Endothelial cell (in vitro differentiated cells): Measurements from ENCODE around the gene CCL27. TPM values are rescaled to one million over a fixed set of nuclear protein-coding genes. Genes with fewer than 3 reads are reported as not detected.
"Not testable (repeated sequence)": the region's sequence is repeated elsewhere in the genome, so short reads cannot be mapped to it uniquely, and the experiment has no call there.

Experiments used
- DNase-seq: peaks from one replicate; pipeline ENCODE4 v3.0.0; 2021; ENCODE audit warnings: low spot score
- H3K27ac Mint-ChIP-seq: one replicate; pipeline ENCODE4 v1.8.0; 2021; ENCODE audit warnings: mixed read lengths, inconsistent platforms; ENCODE audit not compliant: unreplicated experiment
- H3K27me3 Mint-ChIP-seq: one replicate; pipeline ENCODE4 v1.8.0; 2021; ENCODE audit warnings: mild to moderate bottlenecking, moderate library complexity, mixed read lengths, inconsistent platforms; ENCODE audit not compliant: unreplicated experiment
- H3K36me3 Mint-ChIP-seq: one replicate; pipeline ENCODE4 v1.8.0; 2021; ENCODE audit warnings: mild to moderate bottlenecking, low read depth, mixed read lengths, inconsistent platforms; ENCODE audit not compliant: unreplicated experiment
- H3K4me1 Mint-ChIP-seq: one replicate; pipeline ENCODE4 v1.8.0; 2021; ENCODE audit warnings: mild to moderate bottlenecking, mixed read lengths, inconsistent platforms; ENCODE audit not compliant: unreplicated experiment
- H3K4me3 Mint-ChIP-seq: one replicate; pipeline ENCODE4 v1.8.0; 2021; ENCODE audit warnings: mild to moderate bottlenecking, mixed read lengths, inconsistent platforms; ENCODE audit not compliant: unreplicated experiment
- H3K9me3 Mint-ChIP-seq: one replicate; pipeline ENCODE4 v1.8.0; 2021; ENCODE audit warnings: mixed read lengths, inconsistent platforms; ENCODE audit not compliant: unreplicated experiment
- total RNA-seq: library from RNA; stranded (reverse); fragmentation: NEBNext Ultra II Directional; extraction: Animal tissue kit (Norgen Biotek cat#: 25700); gene quantifications from one replicate; pipeline ENCODE4 v1.2.1, GENCODE V29; 2021; ENCODE audit not compliant: unreplicated experiment
- TF ChIP-seq, protein P1 (sequence below): fragments of 200-600 bp; sonication (generic); IDR thresholded peaks from one replicate; pipeline ENCODE4 v1.5.0; 2021; ENCODE audit warnings: antibody characterized with exemption; ENCODE audit not compliant: unreplicated experiment

The CCL27 gene
- total RNA-seq, 1 donor from 2014 or later = not detected

DNA sequence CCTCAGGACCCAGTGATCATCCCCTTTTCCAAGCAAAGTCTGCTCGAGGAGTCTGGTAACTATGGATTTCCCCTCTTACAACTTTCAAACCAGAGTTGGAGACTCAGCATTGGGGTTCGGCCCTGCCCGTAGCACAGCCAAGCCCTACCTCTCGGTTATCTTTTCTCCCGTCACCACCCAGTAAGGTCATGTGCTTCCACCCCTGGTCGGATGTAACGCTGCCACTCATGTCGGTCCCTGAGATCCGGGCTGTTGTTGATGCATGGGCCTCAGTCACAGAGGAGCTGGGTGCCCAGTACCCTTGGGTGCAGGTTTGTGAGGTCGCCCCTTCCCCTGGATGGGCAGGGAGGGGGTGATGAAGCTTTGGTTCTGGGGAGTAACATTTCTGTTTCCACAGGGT is 14.8 kb downstream of the CCL27 start:
- H3K4me3 Mint-ChIP-seq = peak overlapping the region; percentile 92
- TF ChIP-seq, protein P1, sequence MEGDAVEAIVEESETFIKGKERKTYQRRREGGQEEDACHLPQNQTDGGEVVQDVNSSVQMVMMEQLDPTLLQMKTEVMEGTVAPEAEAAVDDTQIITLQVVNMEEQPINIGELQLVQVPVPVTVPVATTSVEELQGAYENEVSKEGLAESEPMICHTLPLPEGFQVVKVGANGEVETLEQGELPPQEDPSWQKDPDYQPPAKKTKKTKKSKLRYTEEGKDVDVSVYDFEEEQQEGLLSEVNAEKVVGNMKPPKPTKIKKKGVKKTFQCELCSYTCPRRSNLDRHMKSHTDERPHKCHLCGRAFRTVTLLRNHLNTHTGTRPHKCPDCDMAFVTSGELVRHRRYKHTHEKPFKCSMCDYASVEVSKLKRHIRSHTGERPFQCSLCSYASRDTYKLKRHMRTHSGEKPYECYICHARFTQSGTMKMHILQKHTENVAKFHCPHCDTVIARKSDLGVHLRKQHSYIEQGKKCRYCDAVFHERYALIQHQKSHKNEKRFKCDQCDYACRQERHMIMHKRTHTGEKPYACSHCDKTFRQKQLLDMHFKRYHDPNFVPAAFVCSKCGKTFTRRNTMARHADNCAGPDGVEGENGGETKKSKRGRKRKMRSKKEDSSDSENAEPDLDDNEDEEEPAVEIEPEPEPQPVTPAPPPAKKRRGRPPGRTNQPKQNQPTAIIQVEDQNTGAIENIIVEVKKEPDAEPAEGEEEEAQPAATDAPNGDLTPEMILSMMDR = no peak
- H3K36me3 Mint-ChIP-seq = peaks cover 11% of the 10 kb centered on the region
- H3K27ac Mint-ChIP-seq = no peak overlapping the region
- peaks cover 22% of the 10 kb centered on the region for H3K4me1 Mint-ChIP-seq
- no peak for DNase-seq
- no peaks in the 10 kb centered on the region for H3K9me3 Mint-ChIP-seq
- H3K27me3 Mint-ChIP-seq = peaks cover 15% of the 10 kb centered on the region

GRCh38 chr9:34647084-34647403 is 15.4 kb downstream of the CCL27 start:
- no peak for DNase-seq
- Mint-ChIP-seq H3K27me3 (peaks cover 13% of the 10 kb centered on the region), H3K9me3 (no peaks in the 10 kb centered on the region), H3K27ac (no peak overlapping the region), H3K4me3 (peak overlapping the region; percentile 92), H3K4me1 (peaks cover 16% of the 10 kb centered on the region), H3K36me3 (peaks cover 11% of the 10 kb centered on the region)
- TF ChIP-seq, protein P1 = no peak

DNA sequence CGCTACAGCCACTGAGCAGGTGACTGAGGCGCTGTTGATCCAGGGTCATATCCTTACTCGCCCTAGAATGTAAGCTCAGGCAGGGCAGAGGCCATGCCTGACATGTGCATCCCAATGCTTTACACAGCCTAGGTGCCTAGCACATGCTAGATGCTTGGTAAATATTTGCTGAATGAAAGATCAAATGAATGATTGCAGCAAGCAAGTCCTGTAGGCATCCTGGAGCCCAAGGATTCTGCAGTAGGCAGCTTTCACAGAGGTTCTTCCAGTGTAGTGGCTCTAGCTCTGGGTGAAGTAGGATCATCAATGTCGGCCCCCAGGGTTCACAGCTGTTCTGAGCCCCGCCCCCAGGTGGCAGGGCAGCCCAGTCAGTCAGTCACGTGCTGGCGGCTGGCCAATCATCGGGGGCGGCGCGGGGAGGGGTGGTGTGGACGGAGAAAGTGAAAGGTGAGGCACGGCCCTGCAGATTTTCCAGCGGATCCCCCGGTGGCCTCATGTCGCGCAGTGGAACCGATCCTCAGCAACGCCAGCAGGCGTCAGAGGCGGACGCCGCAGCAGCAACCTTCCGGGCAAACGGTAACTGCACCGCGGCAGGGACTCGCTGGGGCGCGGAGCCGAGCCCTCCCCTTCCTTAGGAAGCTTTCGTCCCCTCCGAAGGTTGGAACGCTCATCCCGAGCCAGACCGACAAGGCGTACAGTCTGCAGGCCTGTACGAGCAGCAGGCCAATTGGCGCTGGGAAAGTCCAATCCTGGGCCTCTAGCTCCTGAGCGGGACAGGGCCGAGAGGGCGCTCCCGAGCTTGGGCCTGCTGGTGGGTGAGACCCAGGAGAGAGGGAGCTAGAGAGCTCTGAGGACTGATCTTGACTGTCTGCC is 16.0 kb downstream of the CCL27 start, which contains the start of gene GALT:
TSS of gene GALT (plus strand) at position 465 of the 873 bp plus-strand sequence. CDS start at position 495, 30 bp downstream.
- Mint-ChIP-seq H3K9me3 (no peaks in the 10 kb centered on the region), H3K27ac (peak within 1 kb of the TSS; percentile 18), H3K4me3 (peak within 1 kb of the TSS; percentile 92), H3K36me3 (peaks cover 11% of the 10 kb centered on the region), H3K27me3 (peaks cover 12% of the 10 kb centered on the region), H3K4me1 (peaks cover 12% of the 10 kb centered on the region)
- peak; percentile 95 for DNase-seq
- TF ChIP-seq, protein P1 = peak; percentile 26

DNA sequence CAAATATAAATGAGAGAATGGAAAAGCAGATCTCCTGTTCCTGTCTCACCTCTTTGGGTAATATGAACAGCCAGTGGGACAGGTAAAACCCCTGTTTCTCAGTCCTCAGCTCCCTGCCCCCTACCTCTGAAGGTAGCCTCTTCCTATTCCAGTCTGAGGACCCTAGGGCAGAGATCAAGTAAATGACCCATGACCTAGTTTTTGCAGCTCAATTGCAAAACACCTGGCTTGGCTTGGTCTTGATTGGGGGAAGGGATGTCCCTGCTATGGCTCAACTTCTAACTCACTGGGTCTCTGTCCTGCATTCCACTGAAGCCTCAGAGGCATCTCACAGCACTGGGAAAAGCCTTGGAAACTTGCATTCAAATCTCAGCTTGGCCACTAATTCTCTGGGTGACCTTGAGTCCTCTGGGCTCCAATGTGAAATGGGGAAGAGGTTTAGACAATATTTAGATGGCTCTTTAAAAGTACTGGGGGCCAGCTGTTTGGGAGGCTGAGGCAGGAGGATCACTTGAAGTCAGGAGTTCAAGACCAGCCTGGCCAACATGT is 17.6 kb downstream of the CCL27 start:
- Mint-ChIP-seq H3K9me3 (no peaks in the 10 kb centered on the region), H3K4me1 (peaks cover 11% of the 10 kb centered on the region), H3K27ac (no peak overlapping the region), H3K27me3 (peaks cover 11% of the 10 kb centered on the region), H3K4me3 (no peak overlapping the region), H3K36me3 (peaks cover 11% of the 10 kb centered on the region)
- DNase-seq = no peak
- TF ChIP-seq, protein P1 = no peak

- TF ChIP-seq, protein P1 = no peak
- Mint-ChIP-seq H3K27ac (no peak overlapping the region), H3K4me1 (peaks cover 9% of the 10 kb centered on the region), H3K27me3 (peaks cover 12% of the 10 kb centered on the region), H3K36me3 (peaks cover under 1% of the 10 kb centered on the region), H3K9me3 (no peaks in the 10 kb centered on the region), H3K4me3 (no peak overlapping the region)
- DNase-seq = no peak
These were observed 19.8 kb downstream of the CCL27 start for GRCh38 chr9:34642679-34643078.

- DNase-seq, H3K27ac Mint-ChIP-seq, H3K4me3 Mint-ChIP-seq, H3K9me3 Mint-ChIP-seq, H3K36me3 Mint-ChIP-seq, H3K27me3 Mint-ChIP-seq: not testable (repeated sequence)
- peaks cover 11% of the 10 kb centered on the region for H3K4me1 Mint-ChIP-seq
These were observed 23.1 kb downstream of the CCL27 start for GRCh38 chr9:34639322-34639721.
